HepG2 (cell line): ENCODE data around the gene LAMA5. TPM values are rescaled to one million over a fixed set of nuclear protein-coding genes. Genes with fewer than 3 reads are reported as not detected.

Experiments used
- ADNP ChIP-seq: sonication (generic); formaldehyde crosslinking; IDR thresholded peaks from 2 replicates; pipeline ENCODE4 v1.4.0; 2020; ENCODE audit warnings: missing genetic modification reagents
- CENPX ChIP-seq: sonication (generic); formaldehyde crosslinking; IDR thresholded peaks from 2 replicates; pipeline ENCODE4 v1.9.0; 2021; ENCODE audit warnings: mild to moderate bottlenecking, missing genetic modification reagents, moderate library complexity
- FIP1L1 ChIP-seq: fragments of 200-400 bp; formaldehyde crosslinking; IDR thresholded peaks from 2 replicates; pipeline ENCODE4 v1.6.1; 2018; ENCODE audit warnings: low read depth, mild to moderate bottlenecking, low read length, moderate library complexity, borderline replicate concordance; ENCODE audit not compliant: insufficient read depth
- GLI4 ChIP-seq: sonication (generic); formaldehyde crosslinking; IDR thresholded peaks from 2 replicates; pipeline ENCODE4 v1.5.1; 2020; ENCODE audit warnings: missing genetic modification reagents, mild to moderate bottlenecking, moderate library complexity, borderline replicate concordance
- HMG20A ChIP-seq: IDR thresholded peaks from 2 replicates; pipeline ENCODE4 v1.6.1; 2016; ENCODE audit warnings: borderline replicate concordance
- HMGA1 ChIP-seq: sonication (generic); formaldehyde crosslinking; conservative IDR thresholded peaks from 2 replicates; pipeline ENCODE4 v1.4.0; 2020; ENCODE audit warnings: missing genetic modification reagents
- MED1 ChIP-seq: sonication (generic); formaldehyde crosslinking; IDR thresholded peaks from 2 replicates; pipeline ENCODE4 v1.4.0; 2020; ENCODE audit warnings: missing genetic modification reagents
- MEF2D ChIP-seq: sonication (generic); formaldehyde crosslinking; IDR thresholded peaks from 2 replicates; pipeline ENCODE4 v1.5.1; 2020; ENCODE audit warnings: mild to moderate bottlenecking, missing genetic modification reagents
- NFKB2 ChIP-seq: sonication (generic); formaldehyde crosslinking; IDR thresholded peaks from 2 replicates; pipeline ENCODE4 v1.4.0; 2020; ENCODE audit warnings: missing genetic modification reagents, borderline replicate concordance
- NFRKB ChIP-seq: fragments of 450-650 bp; IDR thresholded peaks from 2 replicates; pipeline ENCODE4 v1.6.1; 2017
- PTBP1 ChIP-seq: fragments of 200-400 bp; formaldehyde crosslinking; IDR thresholded peaks from 2 replicates; pipeline ENCODE4 v1.6.1; 2018; ENCODE audit warnings: low read length, low read depth; ENCODE audit not compliant: poor library complexity, severe bottlenecking
- SMAD3 ChIP-seq: sonication (generic); formaldehyde crosslinking; IDR thresholded peaks from 2 replicates; pipeline ENCODE4 v1.4.0; 2020; ENCODE audit warnings: missing genetic modification reagents
- SNAI1 ChIP-seq: sonication (generic); formaldehyde crosslinking; IDR thresholded peaks from 2 replicates; pipeline ENCODE4 v1.5.0; 2020; ENCODE audit warnings: mild to moderate bottlenecking, missing genetic modification reagents, borderline replicate concordance
- TBX3 ChIP-seq: fragments of 450-650 bp; IDR thresholded peaks from 2 replicates; pipeline ENCODE4 v1.6.1; 2017; ENCODE audit warnings: antibody characterized with exemption, mild to moderate bottlenecking, inconsistent platforms, borderline replicate concordance
- THAP7 ChIP-seq: sonication (generic); formaldehyde crosslinking; IDR thresholded peaks from 2 replicates; pipeline ENCODE4 v1.8.1; 2023; ENCODE audit warnings: mild to moderate bottlenecking, missing genetic modification reagents
- ZBTB20 ChIP-seq: sonication (generic); formaldehyde crosslinking; IDR thresholded peaks from 2 replicates; pipeline ENCODE4 v1.8.1; 2023; ENCODE audit warnings: missing genetic modification reagents, low read depth, mild to moderate bottlenecking, borderline replicate concordance
- ZBTB21 ChIP-seq: sonication (generic); formaldehyde crosslinking; IDR thresholded peaks from 2 replicates; pipeline ENCODE4 v1.4.0; 2020; ENCODE audit warnings: missing genetic modification reagents
- ZNF12 ChIP-seq: sonication (generic); formaldehyde crosslinking; IDR thresholded peaks from 2 replicates; pipeline ENCODE4 v1.5.0; 2020; ENCODE audit warnings: missing genetic modification reagents
- ZNF121 ChIP-seq: sonication (generic); formaldehyde crosslinking; IDR thresholded peaks from 2 replicates; pipeline ENCODE4 v1.5.0; 2020; ENCODE audit warnings: mild to moderate bottlenecking, missing genetic modification reagents
- ZNF230 ChIP-seq: sonication (generic); formaldehyde crosslinking; IDR thresholded peaks from 2 replicates; pipeline ENCODE4 v1.4.0; 2020; ENCODE audit warnings: mild to moderate bottlenecking, missing genetic modification reagents
- ZNF256 ChIP-seq: sonication (generic); formaldehyde crosslinking; conservative IDR thresholded peaks from 2 replicates; pipeline ENCODE4 v1.4.0; 2020; ENCODE audit warnings: missing genetic modification reagents
- ZNF296 ChIP-seq: sonication (generic); formaldehyde crosslinking; conservative IDR thresholded peaks from 2 replicates; pipeline ENCODE4 v1.5.0; 2020; ENCODE audit warnings: mild to moderate bottlenecking, missing genetic modification reagents
- ZNF326 ChIP-seq: sonication (generic); formaldehyde crosslinking; IDR thresholded peaks from 2 replicates; pipeline ENCODE4 v1.4.0; 2020; ENCODE audit warnings: missing genetic modification reagents, borderline replicate concordance
- ZNF329 ChIP-seq: sonication (generic); formaldehyde crosslinking; IDR thresholded peaks from 2 replicates; pipeline ENCODE4 v1.9.0; 2021; ENCODE audit warnings: low read depth, mild to moderate bottlenecking, missing genetic modification reagents
- ZNF414 ChIP-seq: sonication (generic); formaldehyde crosslinking; IDR thresholded peaks from 2 replicates; pipeline ENCODE4 v1.5.0; 2020; ENCODE audit warnings: missing genetic modification reagents
- ZNF660 ChIP-seq: sonication (generic); formaldehyde crosslinking; IDR thresholded peaks from 2 replicates; pipeline ENCODE4 v1.5.1; 2020; ENCODE audit warnings: mild to moderate bottlenecking, low read depth, missing genetic modification reagents, borderline replicate concordance
- ZNF674 ChIP-seq: sonication (generic); formaldehyde crosslinking; IDR thresholded peaks from 2 replicates; pipeline ENCODE4 v1.5.0; 2020; ENCODE audit warnings: low read depth, mild to moderate bottlenecking, missing genetic modification reagents
- ZNF850 ChIP-seq: sonication (generic); formaldehyde crosslinking; conservative IDR thresholded peaks from 2 replicates; pipeline ENCODE4 v1.9.0; 2021; ENCODE audit warnings: mild to moderate bottlenecking, missing genetic modification reagents
- polyA plus RNA-seq, 8 experiments: library from polyadenylated mRNA; depleted of rRNA in 3 of 8; stranded (reverse) in 7 of 8; unstranded in 1 of 8; fragments of >200 nt; fragmentation: Illumina TruSeq in 4 of 8; extraction: Trizol in 4 of 8; gene quantifications; 2 replicates each; pipeline versions ENCODE4 v1.2.1 to v1.2.3, GENCODE V29; 2011 to 2016; ENCODE audit warnings: low read depth in 4 of 8, missing spikeins in 1 of 8, mixed read lengths in 1 of 8; ENCODE audit not compliant: insufficient read depth in 1 of 8
- total RNA-seq, 5 experiments: library from RNA; depleted of rRNA; stranded (reverse); fragments of >200 nt; fragmentation: Illumina TruSeq; extraction: Trizol; gene quantifications; 2 replicates each; pipeline ENCODE4 v1.2.3, GENCODE V29; 2016; ENCODE audit warnings: low read depth in 1 of 5
- TF ChIP-seq, protein P1 (sequence below): sonication (generic); formaldehyde crosslinking; IDR thresholded peaks from 2 replicates; pipeline ENCODE4 v1.8.0; 2022; ENCODE audit warnings: missing genetic modification reagents, mild to moderate bottlenecking, inconsistent platforms, borderline replicate concordance

Gene LAMA5
- total and polyA plus RNA-seq, 2 of the 13 experiments (the other 11 are each of a cell fraction or from before 2014, with no cell fraction given): 21.0 to 44.7 TPM

DNA sequence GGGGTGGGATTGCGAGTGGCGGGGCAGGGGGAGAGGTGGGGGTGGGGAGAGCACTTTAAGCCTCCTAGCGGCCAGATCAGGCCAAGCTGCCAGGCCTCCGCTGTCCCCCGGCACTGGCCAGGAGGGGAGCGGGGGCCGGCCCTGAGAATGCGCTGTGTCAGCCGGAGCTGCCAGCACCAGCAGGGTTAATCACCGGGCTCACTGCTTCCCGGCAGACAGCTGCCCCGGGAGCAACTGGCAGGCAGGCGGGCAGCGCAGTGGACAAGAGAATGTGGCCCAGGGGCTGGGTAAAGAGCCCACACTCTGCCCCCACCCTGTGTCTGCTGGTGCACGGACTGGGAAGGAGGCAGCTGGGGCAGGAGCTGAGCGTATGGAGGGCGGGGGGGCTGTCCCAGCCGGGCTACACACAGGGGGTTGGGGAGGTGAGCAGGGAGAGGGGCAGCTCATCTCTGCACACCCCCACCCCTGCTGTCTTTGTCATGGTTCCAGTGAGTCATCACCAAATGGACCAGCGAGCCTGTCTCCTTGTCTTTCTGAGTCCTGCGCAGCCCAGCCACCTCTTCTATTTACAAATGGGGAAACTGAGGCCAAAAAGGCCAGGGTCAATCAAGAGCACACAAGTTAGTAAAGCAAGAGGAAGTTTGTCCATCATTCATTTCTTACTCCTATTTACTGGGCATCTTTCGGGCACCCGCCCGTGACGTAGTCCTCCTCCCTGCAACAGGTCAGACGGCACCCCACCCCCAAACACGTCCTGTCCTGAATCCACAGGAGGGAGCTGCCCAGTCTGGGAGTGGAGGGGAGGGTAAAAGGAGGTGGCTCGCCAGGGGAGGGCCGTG is 2.1 kb upstream of the LAMA5 start (continued):
- TF ChIP-seq CENPX (CRISPR knock-in tag): no peak
- no peak for TF ChIP-seq ZNF850
- no peak for TF ChIP-seq ADNP
- 0 out of 2 replicates have a peak, but pooled peaks have one; percentile 22 for TF ChIP-seq ZNF12 (CRISPR knock-in tag)
- 0 out of 2 replicates have a peak, but pooled peaks have one; percentile 33 for TF ChIP-seq FIP1L1
- TF ChIP-seq ZBTB20 (CRISPR knock-in tag): no peak
- TF ChIP-seq PTBP1: no peak
- TF ChIP-seq ZBTB21 (CRISPR knock-in tag): no peak
- no peak for TF ChIP-seq ZNF660 (CRISPR knock-in tag)
- TF ChIP-seq ZNF296: no peak
- TF ChIP-seq NFRKB: no peak
- TF ChIP-seq ZNF230 (CRISPR knock-in tag): peak; percentile 82; the same call in 1 of the 2 replicates
- 0 out of 2 replicates have a peak, but pooled peaks have one; percentile 5 for TF ChIP-seq TBX3
- TF ChIP-seq SMAD3: no peak
- peak; percentile 85; the same call in 1 of the 2 replicates for TF ChIP-seq ZNF326 (CRISPR knock-in tag)
- TF ChIP-seq THAP7 (CRISPR knock-in tag): peak; percentile 65; the same call in 1 of the 2 replicates
- TF ChIP-seq ZNF414: no peak; the same call in 1 of the 2 replicates
- no peak for TF ChIP-seq ZNF329
- 0 out of 2 replicates have a peak, but pooled peaks have one; percentile 3 for TF ChIP-seq MED1 (CRISPR knock-in tag)
- TF ChIP-seq GLI4: no peak
- no peak for TF ChIP-seq SNAI1 (CRISPR knock-in tag)
- no peak for TF ChIP-seq MEF2D (CRISPR knock-in tag)
- TF ChIP-seq ZNF256 (CRISPR knock-in tag): no peak; the same call in 1 of the 2 replicates
- TF ChIP-seq HMGA1 (CRISPR knock-in tag): no peak
- peak; percentile 10; the same call in 1 of the 2 replicates for TF ChIP-seq ZNF121 (CRISPR knock-in tag)
- TF ChIP-seq NFKB2 (CRISPR knock-in tag): peak; percentile 46; the same call in 1 of the 2 replicates
- no peak for TF ChIP-seq ZNF674 (CRISPR knock-in tag)
- 0 out of 2 replicates have a peak, but pooled peaks have one; percentile 35 for TF ChIP-seq HMG20A (CRISPR knock-in tag)
- TF ChIP-seq, protein P1, sequence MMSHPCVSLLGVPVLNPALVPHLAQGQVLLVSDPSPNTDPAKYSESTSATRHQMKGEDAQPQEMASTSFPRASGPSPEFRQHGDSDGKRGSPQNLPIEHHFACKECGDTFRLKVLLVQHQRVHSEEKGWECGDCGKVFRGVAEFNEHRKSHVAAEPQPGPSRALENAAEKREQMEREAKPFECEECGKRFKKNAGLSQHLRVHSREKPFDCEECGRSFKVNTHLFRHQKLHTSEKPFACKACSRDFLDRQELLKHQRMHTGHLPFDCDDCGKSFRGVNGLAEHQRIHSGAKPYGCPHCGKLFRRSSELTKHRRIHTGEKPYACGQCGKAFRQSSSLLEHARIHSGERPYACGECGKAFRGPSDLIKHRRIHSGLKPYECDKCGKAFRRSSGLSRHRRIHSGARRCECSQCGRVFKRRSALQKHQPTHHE (CRISPR knock-in tag): no peak; the same call in 1 of the 2 replicates
